ENCODE data around the gene CSF3.
A peak's percentile ranks its signal among the peaks of the same experiment; 100 is the strongest.

Gene CSF3

DNA sequence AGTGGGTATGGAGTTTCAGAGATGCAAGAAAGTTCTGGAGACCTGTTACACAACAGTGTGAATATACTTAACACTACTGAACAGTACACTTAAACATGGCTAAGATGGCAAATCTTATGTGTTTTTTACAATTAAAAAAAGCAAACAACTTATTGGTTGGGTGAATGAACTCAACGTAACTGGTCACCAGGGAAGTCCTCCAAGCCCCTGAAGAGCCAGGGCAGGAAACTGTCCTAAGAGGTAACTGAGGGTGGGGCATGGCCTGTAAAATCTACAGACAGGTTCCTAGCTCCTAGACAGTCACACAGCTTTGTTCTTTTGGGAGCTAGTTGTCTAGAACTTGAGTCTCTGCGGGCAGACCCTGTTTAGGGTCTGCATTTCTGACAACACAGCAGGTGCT is 10.3 kb downstream of the CSF3 start:
- DNase-seq: no peak

DNA sequence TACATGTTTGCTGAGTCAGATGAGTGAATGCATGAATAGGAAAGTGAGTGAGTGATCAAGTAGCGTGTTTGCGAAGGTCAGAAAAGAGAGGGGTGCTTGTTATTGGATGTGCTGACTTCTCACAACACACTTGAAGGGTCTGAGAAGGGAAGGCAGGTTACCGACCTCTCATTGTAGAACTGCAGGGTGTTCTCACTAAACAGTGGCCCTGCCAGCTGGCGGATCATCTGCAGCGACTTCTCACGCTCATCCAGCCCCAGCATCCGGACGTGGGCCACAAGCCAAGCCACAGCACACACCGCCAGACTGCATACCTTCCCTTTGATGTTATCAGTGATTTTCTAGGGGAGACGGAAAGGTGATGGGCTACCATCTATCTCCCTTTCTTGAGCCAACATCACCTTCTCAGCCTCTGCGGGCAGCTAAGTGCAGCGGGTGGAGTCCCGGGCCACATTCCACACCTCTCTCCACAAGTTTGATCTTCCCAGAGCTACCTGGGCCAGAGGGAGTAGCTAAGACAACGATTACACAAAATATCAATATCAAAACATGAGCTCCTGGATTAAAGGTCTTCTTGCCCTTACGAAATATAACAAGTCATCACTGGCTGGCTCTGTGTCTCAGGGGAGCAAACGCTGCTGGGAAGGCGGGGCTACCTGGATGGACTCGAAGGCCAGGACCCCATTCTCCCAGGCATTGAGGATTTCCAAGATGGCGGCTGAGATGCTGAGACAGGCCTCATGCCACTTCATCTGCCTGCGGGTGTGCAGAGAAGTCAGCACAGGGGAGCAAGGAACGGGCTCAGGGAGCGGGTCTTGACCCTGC is 11.0 kb downstream of the CSF3 start:
- DNase-seq: no peak

DNA sequence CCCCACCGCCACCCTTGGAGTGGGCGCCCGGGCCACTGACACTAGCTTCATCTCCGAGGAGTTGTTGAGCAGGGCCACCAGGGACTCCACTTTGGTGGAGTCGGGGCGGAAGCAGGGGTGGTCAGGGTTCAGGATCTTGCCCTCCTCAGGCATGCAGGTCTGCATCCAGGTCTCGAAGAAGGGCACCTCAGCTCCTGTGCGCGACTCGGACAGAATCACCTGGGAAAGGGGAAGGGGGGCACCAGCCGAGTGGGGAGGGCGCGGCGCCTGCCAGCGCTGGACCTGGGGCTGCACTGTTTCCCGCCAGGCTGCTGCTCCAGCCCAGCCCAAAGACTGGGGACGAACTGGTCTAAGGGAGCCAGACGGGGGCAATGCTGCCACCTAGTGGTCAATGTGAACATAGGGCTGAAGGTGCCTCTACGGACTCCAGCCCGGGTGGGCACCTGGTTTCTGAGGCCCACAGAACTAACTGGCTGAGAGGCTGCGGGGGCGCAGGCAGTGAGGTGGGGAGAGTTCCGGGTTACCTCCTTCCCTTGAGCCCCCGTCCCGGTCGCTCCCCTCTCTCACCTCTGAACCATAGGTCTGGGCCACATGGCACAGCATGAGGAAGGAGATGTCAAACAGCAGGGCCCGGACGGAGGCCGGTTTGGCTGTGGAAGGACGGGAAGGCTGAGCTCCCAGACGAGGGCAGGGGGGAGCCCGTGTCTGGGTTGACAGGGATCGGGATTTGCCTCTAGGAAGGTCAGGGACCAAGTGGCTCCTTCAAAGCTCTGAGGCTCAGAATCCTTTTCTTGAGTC is 11.8 kb downstream of the CSF3 start:
- peak; percentile 70 for DNase-seq

DNA sequence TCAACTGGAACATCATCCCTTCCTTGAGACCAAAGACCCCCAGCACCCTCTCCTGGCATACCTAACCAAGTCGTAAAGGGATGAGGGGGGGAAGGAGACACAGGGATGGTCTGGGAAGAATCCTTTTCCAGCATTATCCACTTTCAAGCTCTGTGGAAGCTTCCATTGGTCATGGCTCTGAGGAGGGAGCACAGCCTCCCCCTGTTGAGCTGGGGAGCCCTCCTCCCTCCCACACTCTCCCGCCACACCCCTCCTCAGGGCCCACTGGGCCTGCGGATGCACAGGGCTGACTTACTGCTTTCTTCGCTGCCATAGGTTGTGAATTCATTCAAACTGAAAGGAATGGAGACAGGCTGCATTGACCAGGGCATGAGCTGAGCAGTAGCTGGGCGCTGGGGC is 12.4 kb downstream of the CSF3 start:
- no peak for DNase-seq

DNA sequence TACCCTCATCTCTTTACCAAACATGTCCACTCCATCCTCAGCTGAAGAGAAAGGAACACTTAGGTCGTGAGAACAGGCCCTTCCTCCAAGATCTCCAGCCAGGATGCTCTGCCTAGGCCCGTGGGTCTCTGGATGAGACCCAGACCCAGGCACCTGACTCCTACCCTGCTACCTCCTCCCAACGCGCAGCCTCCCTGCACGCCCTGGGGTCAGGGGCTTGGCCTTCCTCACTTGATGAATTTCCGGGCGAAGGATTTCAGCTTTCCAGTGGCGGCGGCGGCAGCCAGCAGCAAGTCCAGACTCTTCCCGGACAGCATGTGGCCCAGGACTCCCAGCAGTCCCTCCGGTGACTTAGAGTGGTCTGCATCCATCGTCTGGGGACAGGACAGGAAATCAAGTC is 13.4 kb downstream of the CSF3 start:
- no peak for DNase-seq

DNA sequence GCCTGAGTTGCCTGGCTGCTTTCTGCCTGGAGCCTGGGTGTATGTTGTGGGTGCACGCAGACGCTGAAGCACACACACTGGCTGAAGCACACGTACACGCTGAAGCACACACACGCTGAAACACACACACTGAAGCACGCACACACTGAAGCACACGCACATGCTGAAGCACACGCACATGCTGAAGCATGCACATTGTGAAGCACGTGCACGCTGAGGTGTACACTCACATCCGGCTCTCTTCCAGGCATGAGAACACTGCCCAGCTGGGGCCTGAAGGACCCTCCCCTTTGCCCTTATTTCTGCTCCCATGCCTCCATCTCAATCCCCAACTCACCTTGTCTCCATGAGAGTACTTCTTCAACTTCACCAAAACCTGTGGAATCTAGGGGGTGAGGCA is 16.5 kb downstream of the CSF3 start:
- DNase-seq: no peak

DNA sequence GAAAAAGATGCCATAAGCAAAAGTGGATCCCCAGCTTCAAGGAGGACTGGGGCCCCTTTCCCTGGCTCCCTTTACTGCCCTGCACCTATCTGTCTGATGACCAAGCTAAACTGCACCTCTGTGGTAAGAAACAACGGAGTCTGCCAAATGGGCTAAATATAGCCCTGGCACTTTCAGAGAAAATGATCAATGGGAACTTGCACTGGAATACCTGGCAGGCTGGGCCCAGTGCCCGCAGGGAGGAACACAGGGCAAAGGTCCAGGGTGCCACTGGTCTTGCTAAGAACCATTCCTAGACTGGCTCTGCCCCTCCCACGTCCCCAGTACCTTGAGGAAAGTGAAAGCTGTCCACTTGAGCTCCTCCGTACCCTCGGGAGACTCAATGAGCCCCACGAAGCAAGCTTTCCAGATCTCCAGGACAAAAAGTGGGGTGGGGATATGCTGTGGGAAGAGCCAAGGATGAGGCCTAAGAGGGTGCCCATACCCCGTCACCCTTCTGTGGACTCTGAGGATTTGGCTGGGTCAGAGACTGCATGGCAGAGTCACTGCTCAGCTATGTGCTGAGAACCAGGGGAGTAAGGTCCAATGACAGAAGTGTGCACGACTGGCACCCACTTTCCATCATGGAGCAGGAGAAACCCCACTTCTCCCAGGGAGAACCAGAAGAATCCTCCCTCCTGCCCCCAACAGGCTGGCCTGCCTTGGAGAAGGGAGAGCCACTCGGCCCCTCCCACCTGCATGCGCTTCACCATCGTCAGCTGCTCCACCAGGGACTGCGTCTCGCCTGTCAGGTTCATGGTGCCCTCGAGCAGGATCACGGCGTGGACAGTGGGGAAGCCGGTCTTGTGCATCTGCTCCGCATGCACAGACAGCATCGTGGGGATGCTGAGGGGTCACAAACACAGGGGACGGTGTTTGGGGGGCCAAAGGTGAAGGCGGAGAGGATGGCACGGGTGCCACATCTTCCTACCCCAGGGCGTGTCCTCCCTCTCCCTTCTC is 17.4 kb downstream of the CSF3 start:
- DNase-seq: no peak

DNA sequence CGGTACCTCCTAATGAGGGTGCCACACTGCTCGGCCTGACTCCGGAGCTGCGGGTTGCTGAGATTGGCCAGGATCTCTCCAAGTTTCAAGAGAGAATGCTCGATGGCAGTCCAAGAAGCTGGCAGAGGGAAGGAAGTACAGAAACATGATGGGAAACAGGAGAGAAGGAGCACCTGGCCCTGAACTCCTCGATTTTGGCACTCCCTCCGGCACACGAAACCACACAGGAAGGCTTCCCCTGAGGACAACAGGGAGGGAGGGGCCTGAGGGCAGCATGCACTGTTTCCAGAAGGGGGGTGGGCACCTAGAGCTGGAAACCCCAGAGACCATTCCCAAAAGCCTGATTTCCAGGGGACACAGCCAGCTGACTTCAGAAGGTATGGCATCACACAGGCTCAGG is 18.1 kb downstream of the CSF3 start:
- no peak for DNase-seq

DNA sequence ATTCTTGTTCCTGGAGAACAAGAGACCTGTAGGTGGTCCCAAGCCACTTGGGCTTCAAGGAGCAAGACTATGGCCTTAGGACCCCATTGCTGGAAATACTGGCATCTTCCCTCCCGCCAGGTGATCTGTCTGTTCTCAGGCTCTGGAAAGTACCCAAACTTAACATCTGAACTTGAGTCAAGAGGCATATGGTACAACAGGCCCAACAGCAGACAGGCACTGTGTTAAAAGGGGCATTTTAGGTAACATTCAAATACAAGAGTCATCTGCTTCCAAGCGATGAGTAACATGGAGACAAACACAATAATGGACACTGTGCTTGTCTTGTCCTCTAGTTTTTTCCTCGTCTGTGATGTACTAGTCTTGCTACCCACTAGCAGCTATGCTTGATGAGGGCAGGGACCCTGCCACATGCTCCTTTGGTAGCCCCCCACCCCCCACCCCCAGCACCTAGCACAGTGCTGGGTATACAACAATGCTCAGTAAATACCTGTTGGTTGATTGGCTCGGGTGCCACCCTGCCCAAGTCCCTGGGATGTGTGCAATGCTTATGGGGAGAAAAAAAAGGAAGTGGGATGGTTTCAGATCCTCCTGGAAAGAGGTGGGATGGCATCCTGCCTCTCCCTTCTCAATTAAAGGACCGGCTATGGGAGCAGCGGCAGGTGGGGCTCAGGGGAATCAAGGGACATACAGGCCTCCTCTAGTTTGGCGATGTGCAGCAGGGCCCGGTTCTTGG is 19.4 kb downstream of the CSF3 start:
- no peak for DNase-seq

DNA sequence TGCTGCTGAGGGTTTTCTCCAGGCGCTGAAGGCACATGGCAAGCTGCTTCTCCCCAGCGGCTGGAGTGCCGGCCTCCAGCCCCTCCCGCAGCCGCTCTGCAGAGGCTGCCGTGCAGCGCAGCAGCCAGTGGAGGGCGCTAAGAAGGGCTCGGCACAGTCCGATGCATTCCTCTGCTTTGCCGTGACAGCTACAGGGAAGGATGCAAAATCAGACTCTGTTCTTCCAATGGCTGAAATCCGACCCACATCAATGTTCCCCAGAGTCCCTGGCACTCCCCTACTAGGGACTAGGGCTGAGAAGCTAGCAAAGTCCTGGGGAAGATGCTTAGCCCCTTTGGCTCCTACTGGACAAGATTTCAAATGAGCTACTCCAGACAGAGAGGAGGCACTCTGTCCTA is 19.9 kb downstream of the CSF3 start:
- peak; percentile 19 for DNase-seq

DNA sequence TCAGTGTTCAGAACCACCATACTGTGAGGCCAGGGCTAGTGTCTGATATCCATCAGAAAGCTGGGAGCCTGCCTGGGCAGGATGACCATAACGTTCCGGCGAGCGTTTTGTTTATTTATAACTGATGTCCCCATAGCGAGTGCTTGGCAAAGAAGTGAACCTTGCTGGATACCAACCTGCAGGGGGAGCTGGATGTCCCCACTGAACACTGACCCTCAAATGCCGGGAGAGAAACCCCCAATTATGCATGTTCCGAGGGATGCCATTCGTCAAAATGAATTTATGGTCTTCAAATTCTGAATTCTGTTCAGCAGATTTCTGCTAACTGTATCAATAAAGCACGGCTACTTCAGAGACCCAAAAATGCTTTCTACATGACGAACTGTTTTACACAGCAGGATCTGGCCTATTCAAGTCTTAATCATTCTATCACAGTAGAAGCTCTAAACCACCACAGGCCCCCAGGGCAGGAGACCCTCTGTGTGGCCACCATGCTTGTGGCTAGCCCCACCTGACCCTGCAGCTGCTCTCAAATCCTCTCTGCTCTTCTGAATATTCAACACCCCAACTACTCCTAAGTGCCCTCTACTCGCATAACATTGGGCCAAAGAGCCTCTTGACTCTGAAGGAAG is 23.8 kb downstream of the CSF3 start:
- DNase-seq: peak; percentile 32

DNA sequence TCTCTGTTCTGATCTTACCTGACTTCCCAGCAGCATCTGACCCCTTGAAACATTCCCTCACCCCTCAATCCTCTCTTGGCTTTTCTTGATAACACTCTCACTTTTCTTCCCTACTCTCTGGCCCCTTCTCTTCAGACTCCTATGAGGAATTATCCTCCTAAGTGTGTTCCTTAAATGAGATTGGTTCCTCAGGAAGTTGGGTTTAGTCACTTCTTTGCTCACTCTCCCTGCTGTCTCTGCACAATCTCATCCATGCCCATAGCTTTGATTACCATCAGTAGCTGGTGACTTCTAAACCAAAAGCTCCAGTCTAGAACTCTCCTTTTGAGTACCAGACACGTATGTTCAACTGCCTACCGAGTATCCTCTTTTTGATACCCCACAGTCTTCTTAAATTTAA is 26.0 kb downstream of the CSF3 start:
- DNase-seq: no peak

DNA sequence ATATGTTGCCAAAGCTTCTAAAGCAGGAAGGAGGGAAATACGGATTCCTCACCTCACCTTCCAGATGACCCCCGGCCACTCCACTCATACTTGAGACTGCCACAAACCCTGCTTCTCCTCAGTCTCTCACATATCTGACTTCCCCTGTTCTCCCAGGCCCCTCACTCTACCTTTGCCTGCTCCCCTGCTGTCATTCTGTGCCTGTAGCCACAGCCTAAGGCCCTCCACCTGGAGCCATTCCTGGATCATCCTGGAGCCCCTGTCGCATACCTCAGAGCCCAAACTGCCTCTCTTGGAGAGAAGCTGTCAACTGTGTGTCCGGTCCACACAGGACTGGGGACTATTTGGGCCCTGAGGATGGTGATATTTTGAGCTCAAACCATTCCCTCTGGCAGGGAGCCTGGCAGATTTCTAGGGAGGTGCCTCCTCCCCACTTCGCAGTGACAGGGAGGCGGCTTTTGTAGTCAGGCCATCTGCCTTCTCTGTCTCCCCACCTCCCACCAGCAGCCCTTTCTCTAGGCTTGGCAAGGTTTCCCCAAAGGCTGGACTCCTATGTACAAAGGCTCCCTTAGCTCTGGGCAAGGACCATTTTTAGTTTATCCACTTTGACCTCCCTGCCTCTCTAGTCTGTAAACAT is 41.3 kb downstream of the CSF3 start:
- DNase-seq: peak; percentile 68

DNA sequence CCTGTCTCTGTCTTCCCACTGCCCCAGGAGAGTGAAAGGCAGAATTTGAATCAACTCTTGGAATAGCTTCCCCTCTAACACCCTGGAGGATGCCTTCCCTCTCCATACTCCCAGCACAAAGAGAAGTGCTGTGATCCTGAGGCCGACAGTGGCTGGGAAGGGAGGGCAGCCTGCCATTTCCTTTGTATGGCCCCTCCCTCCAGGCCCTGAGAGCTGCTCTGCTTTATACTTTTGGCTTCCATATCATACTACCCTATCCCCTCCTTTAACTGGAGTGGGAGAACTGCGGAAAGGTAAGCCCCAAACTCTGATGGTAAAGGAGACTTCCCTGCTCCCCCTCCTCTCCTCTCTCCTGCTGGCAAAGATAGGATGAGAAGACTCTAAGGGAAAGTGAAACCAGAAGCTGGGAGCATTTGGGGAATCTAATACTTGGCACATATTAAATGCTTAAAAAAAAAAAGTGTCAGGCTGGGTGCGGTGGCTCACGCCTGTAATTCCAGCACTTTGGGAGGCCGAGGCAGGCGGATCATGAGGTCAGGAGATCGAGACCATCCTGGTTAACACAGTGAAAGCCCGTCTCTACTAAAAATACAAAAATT is 43.0 kb downstream of the CSF3 start:
- DNase-seq: no peak

DNA sequence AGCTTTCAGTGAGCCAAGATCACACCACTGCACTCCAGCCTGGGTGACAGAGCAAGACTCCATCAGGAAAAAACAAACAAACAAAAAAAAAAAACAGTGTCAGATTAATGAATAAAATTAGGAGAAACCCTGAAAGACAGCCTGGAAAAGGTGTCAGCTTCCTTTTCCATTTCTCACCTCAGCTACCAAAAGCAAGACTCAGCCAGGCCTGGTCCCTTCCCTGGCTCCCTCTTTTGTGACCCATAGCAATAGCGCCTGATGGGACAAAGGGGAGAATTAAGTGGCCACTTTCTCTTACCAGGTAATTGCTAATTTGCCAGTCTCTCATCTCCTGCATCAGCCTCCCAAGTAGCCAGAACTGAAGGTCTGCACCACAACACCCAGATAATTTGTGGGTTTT is 43.6 kb downstream of the CSF3 start:
- DNase-seq: no peak

DNA sequence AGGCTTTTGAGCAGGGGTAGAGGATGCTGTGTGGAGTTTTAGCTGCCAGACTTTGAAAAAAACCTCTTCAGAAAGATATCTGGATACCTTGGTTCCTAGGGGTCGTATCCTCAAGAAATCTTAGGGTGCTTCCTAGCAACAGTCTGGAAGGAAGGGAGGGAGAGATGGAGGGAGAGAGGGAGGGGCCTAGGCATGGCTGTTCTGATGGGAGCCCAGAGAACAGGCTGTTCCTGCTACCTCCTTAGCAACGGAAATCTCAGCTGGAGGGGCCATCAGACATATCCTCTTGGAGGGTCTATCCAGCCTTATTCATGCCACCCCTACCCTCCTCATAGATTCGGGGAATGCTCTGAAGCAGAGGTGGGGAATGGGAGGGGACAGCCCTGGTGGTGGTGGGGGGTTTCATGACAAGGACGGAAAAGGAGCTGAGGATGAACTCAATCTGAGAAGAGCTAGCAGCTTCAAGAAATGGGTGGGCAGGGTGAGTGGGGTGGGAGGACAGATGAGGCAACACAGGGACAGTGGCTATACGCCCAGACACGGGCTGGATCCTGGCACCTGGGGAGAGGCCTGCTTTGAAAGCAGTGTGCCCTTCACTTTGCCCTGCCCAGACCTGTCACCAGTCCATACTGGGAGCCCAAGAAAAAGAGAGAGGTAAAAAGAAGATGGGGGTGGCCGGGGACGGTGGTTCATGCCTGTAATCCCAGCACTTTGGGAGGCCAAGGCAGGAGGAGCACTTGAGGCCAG is 44.7 kb downstream of the CSF3 start:
- no peak for DNase-seq

DNA sequence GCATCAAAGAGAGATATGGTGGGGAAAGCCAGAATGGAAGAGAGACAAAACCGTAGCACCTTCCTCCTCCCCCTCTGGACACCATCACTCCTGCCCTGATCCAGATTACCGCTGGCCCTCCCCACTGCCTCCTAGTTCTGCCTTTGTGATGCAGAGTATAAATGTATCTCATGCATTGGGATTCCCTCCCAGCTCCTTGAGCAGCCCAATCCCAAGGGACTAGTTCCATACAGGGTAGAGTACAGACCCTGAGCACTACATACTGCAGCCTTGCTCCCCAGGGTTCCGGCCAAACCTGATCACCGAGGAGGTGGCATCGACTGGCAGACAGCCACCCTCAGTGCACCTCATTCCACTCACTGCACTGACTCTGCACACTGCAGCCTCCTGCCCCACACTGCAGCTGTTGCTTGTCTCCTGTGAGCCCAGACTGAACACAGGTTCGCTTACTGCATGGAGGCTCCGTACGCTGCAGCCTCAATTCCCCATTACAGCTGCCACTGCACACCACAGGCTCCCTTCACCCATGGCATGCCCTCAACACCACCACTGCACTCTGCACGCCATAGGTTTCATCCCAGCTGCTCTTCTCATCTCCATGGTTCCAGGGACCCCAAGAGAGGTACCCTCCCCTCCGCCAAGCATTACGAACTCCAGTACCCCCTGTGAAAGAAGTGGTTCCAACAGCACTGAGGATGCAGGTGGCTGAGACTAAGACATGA is 45.8 kb downstream of the CSF3 start:
- DNase-seq: peak; percentile 13

DNA sequence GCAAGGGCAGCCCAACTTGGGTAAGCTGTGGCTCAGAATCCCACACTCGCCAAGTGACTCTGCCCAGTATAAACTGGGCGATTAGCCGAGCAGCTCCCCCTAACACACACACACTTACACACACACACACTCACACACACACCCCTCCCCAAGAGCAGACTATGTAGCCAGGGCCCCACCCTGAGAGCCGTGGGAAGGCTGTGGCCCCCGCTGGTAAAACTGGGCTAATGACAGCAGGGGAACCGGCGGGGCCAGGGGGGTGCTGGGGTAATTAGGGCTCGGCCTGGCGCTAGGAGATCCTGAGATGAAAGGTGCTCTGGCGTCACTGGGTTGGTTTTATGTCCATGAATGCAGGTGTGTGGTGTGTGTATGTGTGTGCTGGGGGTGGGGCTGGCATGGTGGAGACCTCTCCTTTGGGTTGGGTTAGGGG is 46.4 kb downstream of the CSF3 start:
- DNase-seq: peak; percentile 26

Data from NCI-H69 (cell line).